GM21825 (cell line): ENCODE data around the gene GPR39.

Experiments
- ATAC-seq: cut with Tn5 transposase; IDR thresholded peaks from one replicate; pipeline ENCODE4 v1.9.1; 2021; ENCODE audit warnings: mild to moderate bottlenecking, moderate library complexity; ENCODE audit not compliant: unreplicated experiment

The GPR39 gene

DNA sequence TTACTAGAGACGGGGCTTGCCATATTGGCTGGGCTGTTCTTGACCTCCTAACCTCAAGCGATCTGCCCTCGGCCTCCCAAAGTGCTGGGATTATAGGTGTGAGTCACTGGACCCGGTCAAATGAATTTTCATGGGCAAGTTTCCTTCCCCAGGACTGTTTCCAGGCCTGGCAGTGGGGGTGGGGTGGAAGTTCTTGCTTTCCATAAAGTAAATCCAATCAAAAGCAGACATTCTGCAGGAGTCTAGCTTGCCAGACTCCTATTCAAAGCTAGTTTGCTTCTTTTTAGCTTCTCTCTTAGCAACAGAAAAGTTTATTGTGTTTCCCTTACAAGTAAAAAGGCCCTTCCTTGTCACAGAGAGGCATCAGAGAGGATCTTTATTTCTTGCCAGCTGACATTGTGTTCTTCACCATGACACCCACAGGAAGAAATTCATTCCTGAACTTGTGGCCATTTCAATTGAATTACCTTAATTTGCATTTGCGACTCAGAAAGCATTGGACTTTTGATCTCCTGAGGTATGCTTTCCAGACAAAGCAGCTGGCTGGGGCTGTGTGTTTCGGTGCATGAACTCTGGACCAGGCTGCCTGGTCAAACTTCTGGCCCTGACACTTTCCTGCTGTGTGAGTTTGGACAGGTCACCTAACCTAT lies 215.5 kb downstream of the GPR39 start:
- ATAC-seq, result no peak

- ATAC-seq, result no peak
These were observed 217.0 kb downstream of the GPR39 start for GRCh38 chr2:132633635-132634034.

DNA sequence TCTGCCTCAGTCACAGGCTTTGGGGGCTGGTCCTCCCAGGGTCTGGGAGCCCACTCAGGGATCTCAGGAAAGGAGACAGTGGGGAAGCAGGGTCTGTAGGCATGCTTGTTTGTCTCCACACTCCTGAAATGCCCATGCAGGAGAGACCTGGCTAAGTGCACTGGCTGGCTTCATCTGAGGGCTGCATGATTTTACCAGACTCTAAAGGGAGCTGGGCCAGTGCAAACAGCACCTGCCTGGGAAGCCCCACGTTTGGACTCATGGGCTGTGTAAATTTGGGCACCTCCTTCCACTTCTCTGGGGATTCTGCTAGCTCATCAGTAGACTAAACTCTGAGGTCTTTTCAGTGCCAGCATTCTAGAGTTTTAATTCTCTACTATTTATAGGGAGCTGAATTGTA lies 219.7 kb downstream of the GPR39 start:
- ATAC-seq, result no peak

DNA sequence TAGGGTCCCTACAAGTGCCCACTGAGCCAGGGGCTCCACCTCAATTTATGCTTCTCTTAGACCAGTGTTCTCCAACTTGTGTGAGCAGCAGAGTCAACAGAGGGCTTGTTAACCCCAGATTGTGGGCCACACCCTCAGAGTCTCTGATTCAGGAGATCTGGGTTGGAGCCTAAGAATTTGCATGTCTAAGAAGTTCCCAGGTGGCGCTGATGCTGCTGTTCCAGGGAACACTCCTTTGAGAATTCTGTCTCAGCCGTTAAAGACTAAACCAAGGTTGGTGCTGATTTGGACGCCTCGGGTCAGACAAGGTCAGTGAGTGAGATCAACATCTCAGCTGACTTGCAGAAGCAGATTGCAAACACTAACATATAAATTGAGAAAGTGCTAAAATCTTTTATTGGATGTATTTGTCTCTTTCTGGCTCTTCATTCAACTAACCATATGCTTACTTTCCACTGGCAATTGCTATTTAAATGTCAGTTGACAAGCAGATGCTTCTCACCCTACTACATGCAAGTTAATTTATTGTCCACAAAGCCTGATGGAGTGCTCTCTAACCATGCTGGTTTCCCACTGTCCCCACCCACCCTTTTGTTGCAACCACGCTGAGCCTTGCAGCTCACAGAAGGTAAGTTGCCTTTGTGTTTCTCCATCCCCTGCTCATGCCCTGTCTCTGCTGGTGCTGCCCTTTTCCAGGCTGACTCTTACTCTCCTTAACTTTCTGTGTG lies 221.9 kb downstream of the GPR39 start:
- no peak for ATAC-seq

DNA sequence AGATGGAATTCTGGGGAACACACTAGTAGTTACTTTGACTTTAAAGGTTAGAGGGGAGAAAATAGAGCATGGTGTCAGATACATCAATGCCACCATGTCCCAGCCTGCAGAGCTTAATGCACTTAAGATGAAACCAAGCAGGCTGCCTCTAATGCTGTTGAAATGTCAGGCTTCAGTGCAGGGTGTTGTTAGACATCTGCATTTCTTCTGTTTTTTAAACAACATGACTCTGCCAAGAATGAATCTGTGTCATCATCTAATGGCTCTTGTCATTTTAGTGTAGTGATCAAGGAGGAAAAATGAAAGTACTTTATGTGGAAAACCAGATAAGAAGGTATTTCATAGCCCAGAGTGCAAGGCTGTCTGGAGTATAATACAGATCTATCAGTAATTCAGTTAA lies 223.5 kb downstream of the GPR39 start:
- no peak for ATAC-seq

GRCh38 chr2:132641819-132642218 lies 225.2 kb downstream of the GPR39 start:
- no peak for ATAC-seq

GRCh38 chr2:132642415-132642814 lies 225.8 kb downstream of the GPR39 start:
- no peak for ATAC-seq

DNA sequence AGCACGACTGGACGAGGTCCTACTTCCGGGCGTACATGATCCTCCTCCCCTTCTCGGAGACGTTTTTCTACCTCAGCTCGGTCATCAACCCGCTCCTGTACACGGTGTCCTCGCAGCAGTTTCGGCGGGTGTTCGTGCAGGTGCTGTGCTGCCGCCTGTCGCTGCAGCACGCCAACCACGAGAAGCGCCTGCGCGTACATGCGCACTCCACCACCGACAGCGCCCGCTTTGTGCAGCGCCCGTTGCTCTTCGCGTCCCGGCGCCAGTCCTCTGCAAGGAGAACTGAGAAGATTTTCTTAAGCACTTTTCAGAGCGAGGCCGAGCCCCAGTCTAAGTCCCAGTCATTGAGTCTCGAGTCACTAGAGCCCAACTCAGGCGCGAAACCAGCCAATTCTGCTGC lies 228.6 kb downstream of the GPR39 start:
- ATAC-seq, result no peak

GRCh38 chr2:132645722-132646539 lies 229.3 kb downstream of the GPR39 start:
- no peak for ATAC-seq

DNA sequence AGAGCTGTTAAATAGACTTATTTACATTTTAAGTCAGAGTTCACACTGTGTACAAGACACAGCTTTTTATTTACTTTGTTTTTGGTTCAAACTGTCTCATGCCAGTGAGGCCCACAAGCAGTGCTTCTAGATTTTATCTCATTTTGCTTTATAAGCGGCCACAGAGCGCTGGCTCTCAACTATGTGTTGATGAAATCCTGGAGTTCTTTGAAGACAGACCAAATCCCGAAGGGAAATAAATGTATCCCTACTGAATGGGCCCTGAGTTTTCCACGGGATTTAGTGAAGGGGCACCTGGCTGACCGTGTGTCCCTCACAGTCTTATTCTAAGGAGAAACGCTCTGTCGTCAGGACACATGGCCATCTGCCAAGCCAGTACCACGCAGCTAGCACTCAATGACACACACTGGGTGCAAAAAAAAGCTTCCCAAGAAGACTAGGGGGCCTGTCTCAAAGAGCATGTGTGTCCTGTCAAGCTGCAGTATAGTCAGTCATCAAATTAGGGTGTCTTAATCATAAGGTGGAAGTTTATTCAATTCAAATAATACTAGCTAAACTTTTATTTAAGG lies 230.0 kb downstream of the GPR39 start:
- no peak for ATAC-seq

DNA sequence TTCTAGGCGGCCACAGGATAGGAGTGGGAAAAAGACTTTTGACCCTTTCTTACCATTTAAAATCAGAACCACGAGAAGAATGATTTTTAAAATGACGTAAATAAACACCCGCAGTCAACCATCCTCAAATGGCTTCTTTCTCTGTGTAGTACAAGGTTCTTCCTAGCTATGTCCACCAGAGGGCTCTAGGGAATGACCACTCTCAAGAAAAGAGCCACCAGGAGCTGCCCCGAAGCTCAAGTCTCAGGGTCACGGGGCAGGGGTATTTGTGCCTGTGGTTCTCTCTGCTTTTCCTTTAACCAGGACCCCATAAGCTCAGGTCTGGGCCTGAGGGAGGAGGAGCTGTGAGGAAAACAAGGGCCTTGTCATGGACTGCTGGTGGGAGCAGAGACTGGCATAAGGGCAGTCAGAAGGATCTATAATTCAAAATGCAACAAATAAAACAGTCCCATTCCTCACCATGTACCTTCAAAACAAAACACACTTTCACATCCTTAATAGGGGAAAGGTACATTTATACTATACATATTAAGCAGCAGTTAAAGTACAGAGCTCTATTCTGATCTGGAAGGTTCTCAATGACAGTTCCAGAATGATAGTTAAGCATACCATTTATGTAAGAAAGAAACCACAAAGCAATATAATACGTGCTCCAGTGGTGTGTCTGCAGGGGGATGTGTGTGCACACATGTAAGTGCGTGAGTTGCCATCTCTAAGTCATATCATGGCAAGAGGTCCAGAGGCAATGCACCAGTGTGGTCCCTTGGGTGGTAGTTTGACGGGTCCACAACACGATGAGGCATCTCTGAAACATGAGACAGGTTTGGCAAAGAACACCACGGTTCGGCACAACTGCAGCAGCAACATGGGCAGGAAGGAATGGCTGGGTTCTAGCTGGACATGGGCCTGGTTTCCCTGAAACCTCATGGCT lies 234.8 kb downstream of the GPR39 start:
- no peak for ATAC-seq

DNA sequence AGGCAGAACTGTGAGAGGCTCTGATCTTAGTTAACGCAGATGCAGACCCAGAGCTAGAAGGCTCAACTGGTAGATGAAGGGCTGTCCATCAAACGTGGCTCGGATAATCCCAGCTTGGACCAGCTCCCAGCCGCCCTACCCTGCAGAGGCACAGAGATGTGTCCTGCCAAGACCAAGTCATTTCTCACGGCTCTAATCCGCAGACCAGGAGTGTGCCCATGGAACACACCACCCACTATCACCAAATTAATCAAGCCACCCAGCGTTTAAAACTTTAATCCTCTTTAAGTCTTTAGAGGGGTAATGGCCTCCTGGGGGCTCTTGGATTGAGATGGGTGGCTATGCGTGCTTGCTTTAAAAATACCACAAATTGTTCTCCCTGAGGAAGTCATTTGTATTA lies 235.9 kb downstream of the GPR39 start:
- no peak for ATAC-seq

- ATAC-seq, result no peak
These were observed 237.7 kb downstream of the GPR39 start for GRCh38 chr2:132654335-132654734.

GRCh38 chr2:132654968-132655367 lies 238.4 kb downstream of the GPR39 start:
- ATAC-seq, result no peak

- no peak for ATAC-seq
These were observed 239.8 kb downstream of the GPR39 start for GRCh38 chr2:132656266-132656975.

DNA sequence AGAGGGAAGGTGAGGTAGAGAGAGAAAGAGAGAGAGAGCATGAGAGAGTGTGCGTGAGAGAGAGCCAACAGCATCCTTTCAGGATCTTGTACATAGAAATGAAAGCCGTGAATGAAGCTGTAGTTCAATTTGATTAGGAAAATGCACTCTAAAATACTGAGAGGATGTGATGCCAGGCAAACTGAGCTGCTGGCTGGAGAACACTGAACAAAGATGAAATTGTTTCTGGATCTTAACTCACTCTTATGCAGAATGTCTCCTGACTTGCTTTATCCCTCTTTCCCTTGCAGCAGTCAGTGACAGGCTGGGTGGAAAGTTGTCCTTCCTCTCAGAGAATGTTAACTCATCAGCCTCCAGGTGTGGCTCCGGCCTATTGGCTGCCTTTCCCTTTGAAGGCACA lies 242.7 kb downstream of the GPR39 start:
- ATAC-seq, result no peak

- ATAC-seq, result no peak
These were observed 246.1 kb downstream of the GPR39 start for GRCh38 chr2:132662732-132663131.

DNA sequence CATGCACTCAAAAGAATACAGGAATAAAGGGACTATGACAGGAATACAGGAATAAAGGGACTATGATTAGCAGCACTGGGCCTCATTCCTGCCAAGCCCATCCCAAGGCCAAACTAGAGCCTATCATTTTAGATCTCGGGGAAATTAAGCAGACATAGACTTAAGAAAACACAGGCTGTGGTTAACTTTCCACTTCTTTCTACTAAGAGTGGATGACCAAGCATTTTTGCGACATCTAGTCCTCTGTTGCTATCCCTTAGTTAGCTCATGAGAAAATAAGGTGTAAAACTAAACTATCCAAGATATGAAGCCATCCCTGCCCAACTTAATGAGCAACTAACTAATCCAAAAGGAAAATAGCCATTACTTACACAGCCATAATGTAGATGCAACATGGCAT lies 247.5 kb downstream of the GPR39 start:
- ATAC-seq, result no peak

- no peak for ATAC-seq
These were observed 249.0 kb downstream of the GPR39 start for GRCh38 chr2:132665401-132666140.
